B cell (primary cell): Measurements from ENCODE around the gene TSHZ1. TPM values are rescaled to one million over a fixed set of nuclear protein-coding genes. Genes with fewer than 3 reads are reported as not detected.
A peak's percentile ranks its signal among the peaks of the same experiment; 100 is the strongest.

ENCODE experiments used
- ATAC-seq: fragments of 200-7000 bp; cut with Tn5 transposase; one replicate; pipeline ENCODE4 v1.10.0; 2021; ENCODE audit warnings: low read depth, mild to moderate bottlenecking, moderate number of reproducible peaks, moderate library complexity
- CTCF ChIA-PET: fragments of 350-600 bp; sonication (Branson Sonifier 250); formaldehyde crosslinking; loops from one replicate; lab custom pipeline; 2021; ENCODE audit warnings: antibody characterized with exemption, inconsistent platforms; lab: Charles Lee
- POLR2A ChIA-PET: fragments of 350-600 bp; sonication (Branson Sonifier 250); formaldehyde crosslinking; loops from one replicate; lab custom pipeline; 2021; ENCODE audit warnings: antibody characterized with exemption; lab: Charles Lee
- DNase-seq: peaks from one replicate; pipeline ENCODE4 v3.0.0; 2013
- H2AFZ ChIP-seq: 2 replicates; pipeline ENCODE4 v1.6.1; 2012; ENCODE audit warnings: mild to moderate bottlenecking, low read depth, low read length; ENCODE audit not compliant: insufficient read depth, poor library complexity, severe bottlenecking
- H3K27ac ChIP-seq, 2 donors: 1 replicate in 1 of 2; 2 replicates in 1 of 2; pipeline ENCODE4 v1.5.1; 2012 to 2013; ENCODE audit warnings: low read length in 2 of 2, mild to moderate bottlenecking in 2 of 2, moderate library complexity in 1 of 2
- H3K27me3 ChIP-seq, 4 experiments: fragments of 200-600 bp in 1 of 4; sonication (generic) in 1 of 4; replicated peaks in 1 of 4; 1 replicate in 2 of 4; 2 replicates in 2 of 4; pipeline versions ENCODE4 v1.6.1 to v1.7.0; 2013 to 2016; ENCODE audit warnings: low read length in 3 of 4, mild to moderate bottlenecking in 2 of 4, mixed read lengths in 1 of 4, moderate library complexity in 1 of 4; ENCODE audit not compliant: insufficient read depth in 4 of 4, control insufficient read depth in 3 of 4; ENCODE audit errors: control extremely low read depth in 1 of 4
- H3K36me3 ChIP-seq, 2 experiments: replicated peaks in 1 of 2; 1 replicate in 1 of 2; 2 replicates in 1 of 2; pipeline versions ENCODE4 v1.6.1 to v1.7.1; 2013; ENCODE audit warnings: low read length in 1 of 2; ENCODE audit not compliant: insufficient read depth in 2 of 2, control insufficient read depth in 1 of 2; ENCODE audit errors: control extremely low read depth in 1 of 2, extremely low read depth in 1 of 2
- H3K4me1 ChIP-seq, 2 donors: fragments of 200-600 bp in 1 of 2; sonication (generic) in 1 of 2; 1 replicate in 1 of 2; 2 replicates in 1 of 2; pipeline versions ENCODE4 v1.5.1 to v1.6.1; 2013 to 2017; ENCODE audit warnings: low read length in 2 of 2; ENCODE audit not compliant: control insufficient read depth in 2 of 2, insufficient read depth in 2 of 2
- H3K4me2 ChIP-seq: replicated peaks from 2 replicates; pipeline ENCODE3; 2012; ENCODE audit warnings: mild to moderate bottlenecking, low read depth, low read length; ENCODE audit not compliant: poor library complexity, severe bottlenecking
- H3K4me3 ChIP-seq, 5 experiments: fragments of 200-600 bp in 1 of 5; sonication (generic) in 1 of 5; 1 replicate in 3 of 5; 2 replicates in 2 of 5; pipeline versions ENCODE4 v1.5.1 to v1.7.0; 2011 to 2016; ENCODE audit warnings: low read length in 4 of 5, mild to moderate bottlenecking in 4 of 5, low read depth in 2 of 5, control low read depth in 1 of 5, moderate library complexity in 1 of 5; ENCODE audit not compliant: insufficient read depth in 1 of 5; ENCODE audit errors: control extremely low read depth in 1 of 5, extremely low read depth in 1 of 5
- H3K79me2 ChIP-seq: fragments of 200-600 bp; sonication (generic); one replicate; pipeline ENCODE4 v1.6.0; 2016; ENCODE audit warnings: low read length; ENCODE audit not compliant: control insufficient read depth, insufficient read depth
- H3K9ac ChIP-seq: fragments of 200-600 bp; sonication (generic); 2 replicates; pipeline ENCODE4 v1.6.1; 2017; ENCODE audit warnings: mild to moderate bottlenecking, low read length, moderate library complexity
- H3K9me3 ChIP-seq, 3 donors: one replicate each; pipeline versions ENCODE4 v1.6.1 to v1.7.1; 2013; ENCODE audit warnings: low read length in 2 of 3; ENCODE audit not compliant: control insufficient read depth in 2 of 3, insufficient read depth in 1 of 3; ENCODE audit errors: control extremely low read depth in 1 of 3
- H4K20me1 ChIP-seq: 2 replicates; pipeline ENCODE4 v1.6.0; 2012; ENCODE audit warnings: mild to moderate bottlenecking, low read length; ENCODE audit not compliant: insufficient read depth, control insufficient read depth, poor library complexity, severe bottlenecking
- H3K27ac Mint-ChIP-seq: one replicate; pipeline ENCODE4 v1.8.0; 2021; ENCODE audit warnings: mixed read lengths
- H3K27me3 Mint-ChIP-seq: one replicate; pipeline ENCODE4 v1.8.0; 2021; ENCODE audit warnings: mixed read lengths
- H3K4me1 Mint-ChIP-seq: one replicate; pipeline ENCODE4 v1.8.0; 2021; ENCODE audit warnings: mixed read lengths
- H3K4me3 Mint-ChIP-seq: one replicate; pipeline ENCODE4 v1.8.0; 2021; ENCODE audit warnings: mixed read lengths
- H3K9me3 Mint-ChIP-seq: one replicate; pipeline ENCODE4 v1.8.0; 2022; ENCODE audit warnings: mixed read lengths; ENCODE audit not compliant: insufficient read depth
- CTCF ChIP-seq: fragments of 200-600 bp; IDR thresholded peaks from one replicate; pipeline ENCODE4 v1.8.0; 2022; ENCODE audit warnings: antibody characterized with exemption, mild to moderate bottlenecking
- EZH2 ChIP-seq: IDR thresholded peaks from 2 replicates; pipeline ENCODE4 v1.6.1; 2012; ENCODE audit warnings: borderline replicate concordance, low read depth, mild to moderate bottlenecking, moderate library complexity, low read length; ENCODE audit not compliant: insufficient read depth, poor library complexity, severe bottlenecking
- WGBS: methylation state at CpG from one replicate; pipeline ENCODE4 v1.1.5; 2013; ENCODE audit warnings: missing lambda C conversion rate; ENCODE audit not compliant: insufficient coverage; 5-methylcytosine and 5-hydroxymethylcytosine counted together
- intact Hi-C: fragments of 100-400 bp; cut with micrococcal nuclease; formaldehyde crosslinking; loops from one replicate; pipeline ENCODE4 v1.10.0; 2022
- polyA minus RNA-seq: library from RNA; depleted of rRNA, polyadenylated mRNA; stranded (reverse); fragments of >200 nt; gene quantifications from 2 replicates; pipeline ENCODE4 v1.2.3, GENCODE V29; 2012
- polyA plus RNA-seq: library from polyadenylated mRNA; depleted of rRNA; stranded (reverse); fragments of >200 nt; gene quantifications from 2 replicates; pipeline ENCODE4 v1.2.3, GENCODE V29; 2012
- total RNA-seq, 2 donors: library from RNA; stranded (reverse); fragments of 120-200 nt in 1 of 2; gene quantifications; 1 replicate in 1 of 2; 2 replicates in 1 of 2; pipeline versions ENCODE4 v1.2.3 to v1.2.4, GENCODE V29; 2013 to 2022

The TSHZ1 gene, protein sequence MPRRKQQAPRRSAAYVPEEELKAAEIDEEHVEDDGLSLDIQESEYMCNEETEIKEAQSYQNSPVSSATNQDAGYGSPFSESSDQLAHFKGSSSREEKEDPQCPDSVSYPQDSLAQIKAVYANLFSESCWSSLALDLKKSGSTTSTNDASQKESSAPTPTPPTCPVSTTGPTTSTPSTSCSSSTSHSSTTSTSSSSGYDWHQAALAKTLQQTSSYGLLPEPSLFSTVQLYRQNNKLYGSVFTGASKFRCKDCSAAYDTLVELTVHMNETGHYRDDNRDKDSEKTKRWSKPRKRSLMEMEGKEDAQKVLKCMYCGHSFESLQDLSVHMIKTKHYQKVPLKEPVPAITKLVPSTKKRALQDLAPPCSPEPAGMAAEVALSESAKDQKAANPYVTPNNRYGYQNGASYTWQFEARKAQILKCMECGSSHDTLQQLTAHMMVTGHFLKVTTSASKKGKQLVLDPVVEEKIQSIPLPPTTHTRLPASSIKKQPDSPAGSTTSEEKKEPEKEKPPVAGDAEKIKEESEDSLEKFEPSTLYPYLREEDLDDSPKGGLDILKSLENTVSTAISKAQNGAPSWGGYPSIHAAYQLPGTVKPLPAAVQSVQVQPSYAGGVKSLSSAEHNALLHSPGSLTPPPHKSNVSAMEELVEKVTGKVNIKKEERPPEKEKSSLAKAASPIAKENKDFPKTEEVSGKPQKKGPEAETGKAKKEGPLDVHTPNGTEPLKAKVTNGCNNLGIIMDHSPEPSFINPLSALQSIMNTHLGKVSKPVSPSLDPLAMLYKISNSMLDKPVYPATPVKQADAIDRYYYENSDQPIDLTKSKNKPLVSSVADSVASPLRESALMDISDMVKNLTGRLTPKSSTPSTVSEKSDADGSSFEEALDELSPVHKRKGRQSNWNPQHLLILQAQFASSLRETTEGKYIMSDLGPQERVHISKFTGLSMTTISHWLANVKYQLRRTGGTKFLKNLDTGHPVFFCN (N-terminal part only)
- total RNA-seq (9.0 and 9.8 TPM in 2 replicates), polyA plus RNA-seq (1.5 and 5.3 TPM in 2 replicates), polyA minus RNA-seq (10.1 and 11.5 TPM in 2 replicates)
- 7.5 TPM for total RNA-seq (2013)

DNA sequence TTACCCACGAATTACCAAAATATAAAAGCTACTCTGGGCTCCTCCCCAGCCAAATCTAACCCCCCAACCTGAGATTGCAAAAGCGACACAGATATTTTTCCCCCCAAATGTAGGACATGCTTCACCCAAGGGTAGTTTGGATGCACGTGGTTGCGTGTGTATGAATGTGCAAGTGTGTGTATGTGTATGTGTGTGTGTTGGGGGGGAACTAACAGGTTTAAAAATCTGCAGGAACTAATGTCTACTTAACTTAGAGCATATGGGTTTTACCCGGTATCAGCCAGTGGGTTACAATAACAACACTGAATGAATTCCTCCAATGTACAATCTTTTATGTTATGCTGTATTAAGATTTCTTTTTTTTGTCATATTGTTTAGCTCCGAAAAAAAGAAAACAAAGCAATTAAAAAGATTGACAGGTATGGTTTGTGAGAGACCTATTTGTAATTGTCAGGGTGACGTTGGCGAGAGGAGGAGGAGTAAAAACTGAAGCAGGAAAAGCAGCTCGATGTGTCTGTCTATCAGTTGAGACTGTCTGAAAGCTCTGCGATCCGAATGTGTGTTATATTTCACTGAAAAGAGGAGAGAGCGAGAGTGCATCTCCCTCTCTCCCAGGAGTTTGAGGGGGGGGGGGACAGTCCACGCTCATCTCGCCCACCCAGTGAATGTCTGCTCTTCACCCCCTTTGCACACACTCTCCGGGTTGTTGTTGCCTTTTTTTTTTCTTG is at the start of gene TSHZ1:
TSS of gene TSHZ1 (plus strand) at position 524 of the 728 bp plus-strand sequence. CDS start 1,080 bp downstream, outside the sequence.
- Histone ChIP-seq H3K4me2 (peak within 1 kb of the TSS; percentile 85), H2AFZ (peak within 1 kb of the TSS; percentile 92), H3K4me1 (peaks cover 31 to 37% of the 10 kb centered on the region in 2 donors), H3K4me3 (peak within 1 kb of the TSS; percentile 73 to 90 (median 84)), H3K9me3 (no peaks in the 10 kb centered on the region), H3K79me2 (peaks cover 30% of the 10 kb centered on the region), H3K27me3 (peaks cover 0 to 4% (median 0%) of the 10 kb centered on the region in 4 experiments), H3K27ac (peak within 1 kb of the TSS; percentile 51 to 80), H3K9ac (peak within 1 kb of the TSS; percentile 84), H3K36me3 (no peaks in the 10 kb centered on the region), H4K20me1 (peaks cover 27% of the 10 kb centered on the region)
- Mint-ChIP-seq H3K27me3 (peaks cover 15% of the 10 kb centered on the region), H3K27ac (peak within 1 kb of the TSS; percentile 93), H3K9me3 (no peaks in the 10 kb centered on the region), H3K4me1 (peaks cover 57% of the 10 kb centered on the region), H3K4me3 (peak within 1 kb of the TSS; percentile 98)
- ATAC-seq (peak; percentile 25), DNase-seq (peak; percentile 78)
- TF ChIP-seq CTCF (no peak), EZH2 (no peak)
- CTCF ChIA-PET, result interaction anchor here (0.8 kb wide), 1 partner anchor 29 kb away, joined by 3 read pairs; no protein-coding TSS in a partner anchor
- intact Hi-C loops, result loop anchor here (1.0 to 10.0 kb wide), 3 partner anchors 612 to 1284 kb away; partner anchors contain the start of genes CNDP2 and ZNF516
- WGBS, result 0% methylated on average over 2 of the region's 15 CpGs
- POLR2A ChIA-PET, result interaction anchor here (0.6 to 0.8 kb wide), 5 partner anchors 34 to 1753 kb away, joined by 3 to 9 read pairs (median 6); no protein-coding TSS in a partner anchor
